MM.1S (cell line): Measurements from ENCODE around the gene LRRC42.

Source experiments
- DNase-seq: peaks from one replicate; pipeline ENCODE4 v3.0.0-alpha.2; 2015
- H2AFZ ChIP-seq: fragments of 300-600 bp; sonication (generic); 2 replicates; pipeline ENCODE4 v1.6.0; 2016; ENCODE audit warnings: antibody characterized with exemption, low read length
- H3F3A ChIP-seq: fragments of 300-600 bp; sonication (generic); 2 replicates; pipeline ENCODE4 v1.6.1; 2016; ENCODE audit warnings: mild to moderate bottlenecking, antibody characterized with exemption, low read length, moderate library complexity, mixed read lengths; ENCODE audit not compliant: insufficient read depth
- H3K27ac ChIP-seq: fragments of 300-600 bp; sonication (generic); 2 replicates; pipeline ENCODE4 v1.5.1; 2016; ENCODE audit warnings: mild to moderate bottlenecking, low read length
- H3K27me3 ChIP-seq: fragments of 300-600 bp; sonication (generic); replicated peaks from 2 replicates; pipeline ENCODE4 v1.6.0; 2016; ENCODE audit warnings: low read length; ENCODE audit not compliant: insufficient read depth
- H3K36me3 ChIP-seq: fragments of 300-600 bp; sonication (generic); replicated peaks from 2 replicates; pipeline ENCODE4 v1.6.1; 2016; ENCODE audit warnings: mild to moderate bottlenecking, low read length, mixed read lengths; ENCODE audit not compliant: insufficient read depth
- H3K4me1 ChIP-seq: fragments of 300-600 bp; sonication (generic); 2 replicates; pipeline ENCODE4 v1.6.1; 2016; ENCODE audit warnings: low read length, mixed read lengths
- H3K4me2 ChIP-seq: fragments of 300-600 bp; sonication (generic); 2 replicates; pipeline ENCODE4 v1.6.0; 2016; ENCODE audit warnings: low read depth, low read length
- H3K4me3 ChIP-seq: fragments of 300-600 bp; sonication (generic); 2 replicates; pipeline ENCODE4 v1.5.1; 2016; ENCODE audit warnings: low read length, mixed read lengths
- H3K79me2 ChIP-seq: fragments of 300-600 bp; sonication (generic); 2 replicates; pipeline ENCODE4 v1.6.1; 2016; ENCODE audit warnings: mixed run types, low read length, mixed read lengths
- H3K9ac ChIP-seq: fragments of 300-600 bp; sonication (generic); 2 replicates; pipeline ENCODE4 v1.6.1; 2016; ENCODE audit warnings: low read length, mixed read lengths
- H3K9me2 ChIP-seq: fragments of 300-600 bp; sonication (generic); replicated peaks from 2 replicates; pipeline ENCODE4 v1.6.1; 2016; ENCODE audit warnings: mild to moderate bottlenecking, low read length, mixed read lengths; ENCODE audit not compliant: insufficient read depth
- H3K9me3 ChIP-seq: fragments of 300-600 bp; sonication (generic); replicated peaks from 2 replicates; pipeline ENCODE4 v1.6.1; 2016; ENCODE audit warnings: mild to moderate bottlenecking, low read length, mixed read lengths; ENCODE audit not compliant: insufficient read depth
- H4K20me1 ChIP-seq: fragments of 300-600 bp; sonication (generic); 2 replicates; pipeline ENCODE4 v1.6.1; 2016; ENCODE audit warnings: mild to moderate bottlenecking, low read length, moderate library complexity, mixed read lengths; ENCODE audit not compliant: insufficient read depth
- EZH2 ChIP-seq: fragments of 300-600 bp; sonication (generic); optimal IDR thresholded peaks from 2 replicates; pipeline ENCODE3; 2017; ENCODE audit warnings: low read depth, mild to moderate bottlenecking, antibody characterized with exemption, low read length, mixed read lengths
- EZH2phosphoT487 ChIP-seq: fragments of 300-600 bp; sonication (generic); IDR thresholded peaks from 2 replicates; pipeline ENCODE4 v1.6.1; 2018; ENCODE audit warnings: antibody characterized with exemption, low read length
- TF ChIP-seq, protein P1 (sequence below): fragments of 300-600 bp; sonication (generic); IDR thresholded peaks from 2 replicates; pipeline ENCODE4 v1.5.1; 2016; ENCODE audit warnings: antibody characterized with exemption, low read length, mixed read lengths

LRRC42 gene

DNA sequence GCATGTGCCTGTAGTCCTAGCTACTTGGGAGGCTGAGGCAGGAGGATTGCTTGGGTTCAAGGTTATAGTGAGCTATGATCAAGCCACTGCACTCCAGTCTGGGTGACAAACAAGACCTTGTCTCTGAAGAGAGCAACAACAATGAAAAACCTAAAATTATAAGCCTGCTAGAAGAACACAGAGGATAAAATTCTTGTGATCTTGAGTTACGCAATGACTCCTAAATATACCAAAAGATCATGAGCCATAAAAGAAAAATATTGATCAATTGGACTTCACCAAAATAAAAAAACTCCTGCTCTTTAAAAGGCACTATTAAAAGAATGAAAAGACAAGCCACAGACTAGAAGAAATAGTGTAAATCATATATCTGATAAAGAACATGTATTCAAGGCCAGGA is 49.5 kb downstream of the LRRC42 start:
- no peaks in the 10 kb centered on the region for H3K36me3 ChIP-seq
- no peak for DNase-seq
- no peak overlapping the region for H3K4me3 ChIP-seq
- no peak overlapping the region for H3K4me2 ChIP-seq
- no peak overlapping the region for H3K27ac ChIP-seq
- no peaks in the 10 kb centered on the region for H3K79me2 ChIP-seq
- TF ChIP-seq EZH2 = no peak
- TF ChIP-seq, protein P1, sequence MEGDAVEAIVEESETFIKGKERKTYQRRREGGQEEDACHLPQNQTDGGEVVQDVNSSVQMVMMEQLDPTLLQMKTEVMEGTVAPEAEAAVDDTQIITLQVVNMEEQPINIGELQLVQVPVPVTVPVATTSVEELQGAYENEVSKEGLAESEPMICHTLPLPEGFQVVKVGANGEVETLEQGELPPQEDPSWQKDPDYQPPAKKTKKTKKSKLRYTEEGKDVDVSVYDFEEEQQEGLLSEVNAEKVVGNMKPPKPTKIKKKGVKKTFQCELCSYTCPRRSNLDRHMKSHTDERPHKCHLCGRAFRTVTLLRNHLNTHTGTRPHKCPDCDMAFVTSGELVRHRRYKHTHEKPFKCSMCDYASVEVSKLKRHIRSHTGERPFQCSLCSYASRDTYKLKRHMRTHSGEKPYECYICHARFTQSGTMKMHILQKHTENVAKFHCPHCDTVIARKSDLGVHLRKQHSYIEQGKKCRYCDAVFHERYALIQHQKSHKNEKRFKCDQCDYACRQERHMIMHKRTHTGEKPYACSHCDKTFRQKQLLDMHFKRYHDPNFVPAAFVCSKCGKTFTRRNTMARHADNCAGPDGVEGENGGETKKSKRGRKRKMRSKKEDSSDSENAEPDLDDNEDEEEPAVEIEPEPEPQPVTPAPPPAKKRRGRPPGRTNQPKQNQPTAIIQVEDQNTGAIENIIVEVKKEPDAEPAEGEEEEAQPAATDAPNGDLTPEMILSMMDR = no peak
- TF ChIP-seq EZH2phosphoT487 = no peak
- H3K4me1 ChIP-seq = no peaks in the 10 kb centered on the region
- no peaks in the 10 kb centered on the region for H4K20me1 ChIP-seq
- H3K9me2 ChIP-seq = no peaks in the 10 kb centered on the region
- H3K9me3 ChIP-seq = no peaks in the 10 kb centered on the region
- no peaks in the 10 kb centered on the region for H3F3A ChIP-seq
- H2AFZ ChIP-seq = no peak overlapping the region
- H3K27me3 ChIP-seq = no peaks in the 10 kb centered on the region
- H3K9ac ChIP-seq = no peak overlapping the region

DNA sequence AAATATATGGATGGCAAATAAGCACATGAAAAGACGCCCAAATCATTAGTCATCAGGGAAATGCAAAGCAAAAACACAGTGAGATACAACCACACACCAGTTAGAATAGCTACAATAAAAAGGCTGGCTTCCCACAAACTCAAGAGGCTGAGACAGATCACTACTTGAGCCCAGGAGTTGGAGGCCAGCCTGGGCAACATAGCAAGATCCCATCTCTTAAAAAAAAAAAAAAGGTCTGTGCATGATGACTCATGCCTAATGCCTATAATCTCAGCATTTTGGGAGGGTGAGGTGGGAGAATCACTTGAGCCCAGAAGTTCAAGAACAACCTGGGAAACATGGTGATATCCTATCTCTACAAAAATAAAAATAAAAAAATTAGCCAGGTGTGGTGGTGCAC is 52.1 kb downstream of the LRRC42 start:
- TF ChIP-seq EZH2phosphoT487 = no peak
- TF ChIP-seq EZH2 = no peak
- TF ChIP-seq, protein P1 = no peak
- Histone ChIP-seq H2AFZ (no peak overlapping the region), H3K9ac (no peak overlapping the region), H3K9me3 (no peaks in the 10 kb centered on the region), H3K79me2 (no peaks in the 10 kb centered on the region), H3K4me1 (no peaks in the 10 kb centered on the region), H3K9me2 (no peaks in the 10 kb centered on the region), H3K36me3 (no peaks in the 10 kb centered on the region), H3F3A (no peaks in the 10 kb centered on the region), H3K27ac (no peak overlapping the region), H3K4me3 (no peak overlapping the region), H3K27me3 (no peaks in the 10 kb centered on the region), H3K4me2 (no peak overlapping the region), H4K20me1 (no peaks in the 10 kb centered on the region)
- no peak for DNase-seq

DNA sequence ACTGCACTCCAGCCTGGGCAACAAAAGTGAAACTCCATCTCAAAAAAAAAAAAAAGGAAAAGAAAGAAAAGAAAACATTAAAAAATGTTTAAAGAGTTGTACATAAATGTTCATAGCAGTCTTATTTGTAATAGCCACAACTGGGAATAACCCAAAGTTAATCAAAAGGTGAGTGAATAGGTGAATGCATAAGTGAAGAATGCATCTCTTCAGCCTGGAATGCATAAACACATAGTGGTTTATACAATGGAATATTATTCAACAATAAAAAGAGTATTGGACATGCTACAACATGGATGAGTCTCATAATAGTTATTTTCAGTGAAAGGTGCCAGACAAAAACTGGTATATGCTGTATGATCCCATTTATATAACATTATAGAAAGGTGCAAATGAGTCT is 53.8 kb downstream of the LRRC42 start:
- Histone ChIP-seq H3K9me2 (no peaks in the 10 kb centered on the region), H3K27ac (no peak overlapping the region), H3F3A (no peaks in the 10 kb centered on the region), H3K4me2 (no peak overlapping the region), H3K79me2 (no peaks in the 10 kb centered on the region), H3K9me3 (no peaks in the 10 kb centered on the region), H3K4me1 (no peaks in the 10 kb centered on the region), H3K4me3 (no peak overlapping the region), H3K36me3 (no peaks in the 10 kb centered on the region), H4K20me1 (no peaks in the 10 kb centered on the region), H2AFZ (no peak overlapping the region), H3K27me3 (no peaks in the 10 kb centered on the region), H3K9ac (no peak overlapping the region)
- TF ChIP-seq, protein P1 = no peak
- no peak for TF ChIP-seq EZH2phosphoT487
- no peak for TF ChIP-seq EZH2
- no peak for DNase-seq

DNA sequence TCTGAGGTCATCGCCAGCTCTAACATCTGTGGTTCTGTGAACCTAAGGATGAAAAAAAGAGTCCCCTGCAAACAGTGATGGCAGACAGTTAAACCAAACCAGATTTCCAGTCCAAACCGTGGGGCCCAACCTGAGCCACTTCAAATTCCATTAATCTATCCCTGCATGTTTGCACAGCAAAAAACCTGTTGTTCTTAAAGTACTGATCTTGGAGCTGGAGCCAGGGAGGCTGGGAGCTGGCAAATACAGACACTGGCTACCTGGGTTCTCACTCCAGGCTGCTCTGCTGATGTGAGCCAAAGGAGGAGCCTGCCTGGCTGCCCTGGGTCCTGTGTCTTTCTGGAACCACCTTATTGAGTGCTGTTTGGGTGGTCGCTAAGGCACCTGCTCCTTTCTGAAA is 55.4 kb downstream of the LRRC42 start:
- H2AFZ ChIP-seq = no peak overlapping the region
- no peak for DNase-seq

More for the DNA sequence above, 55.4 kb downstream of the LRRC42 start:
- no peak overlapping the region for H3K27ac ChIP-seq
- no peaks in the 10 kb centered on the region for H3K36me3 ChIP-seq
- H3K79me2 ChIP-seq = no peaks in the 10 kb centered on the region
- TF ChIP-seq EZH2 (no peak), EZH2phosphoT487 (no peak)
- TF ChIP-seq, protein P1 = no peak
- no peaks in the 10 kb centered on the region for H3K9me2 ChIP-seq
- H3F3A ChIP-seq = no peaks in the 10 kb centered on the region
- no peaks in the 10 kb centered on the region for H3K27me3 ChIP-seq
- no peak overlapping the region for H3K9ac ChIP-seq
- H3K4me1 ChIP-seq = no peaks in the 10 kb centered on the region
- H3K4me2 ChIP-seq = no peak overlapping the region
- H3K4me3 ChIP-seq = no peak overlapping the region
- no peaks in the 10 kb centered on the region for H3K9me3 ChIP-seq
- no peaks in the 10 kb centered on the region for H4K20me1 ChIP-seq
